CD14-positive monocyte (primary cell): ENCODE measurements around the gene CRISPLD2. TPM values are rescaled to one million over a fixed set of nuclear protein-coding genes. Genes with fewer than 3 reads are reported as not detected.

Experiments used
- DNase-seq, 3 donors: peaks; one replicate each; pipeline ENCODE4 v3.0.0-alpha.2; 2011 to 2022
- H2AFZ ChIP-seq: 2 replicates; pipeline ENCODE4 v1.6.0; 2012; ENCODE audit warnings: mild to moderate bottlenecking, low read depth, low read length, inconsistent platforms; ENCODE audit not compliant: insufficient read depth, poor library complexity, severe bottlenecking
- H3K27ac ChIP-seq, 2 donors: 1 replicate in 1 of 2; 2 replicates in 1 of 2; pipeline ENCODE4 v1.5.1; 2012 to 2013; ENCODE audit warnings: low read length in 2 of 2, control low read depth in 1 of 2, inconsistent platforms in 1 of 2, low read depth in 1 of 2, mild to moderate bottlenecking in 1 of 2
- H3K27me3 ChIP-seq, 2 donors: one replicate each; pipeline versions ENCODE4 v1.6.0 to v1.6.1; 2011 to 2013; ENCODE audit warnings: low read length in 2 of 2; ENCODE audit not compliant: control insufficient read depth in 2 of 2, insufficient read depth in 2 of 2
- H3K36me3 ChIP-seq, 2 donors: replicated peaks in 1 of 2; 1 replicate in 1 of 2; 2 replicates in 1 of 2; pipeline versions ENCODE4 v1.5.1 to v1.6.1; 2012 to 2013; ENCODE audit warnings: low read length in 2 of 2, control low read depth in 1 of 2, inconsistent platforms in 1 of 2, mild to moderate bottlenecking in 1 of 2; ENCODE audit not compliant: insufficient read depth in 2 of 2, control insufficient read depth in 1 of 2
- H3K4me1 ChIP-seq, 2 donors: 1 replicate in 1 of 2; 2 replicates in 1 of 2; pipeline versions ENCODE4 v1.5.1 to v1.6.1; 2012 to 2013; ENCODE audit warnings: low read length in 2 of 2, control low read depth in 1 of 2, inconsistent platforms in 1 of 2, mild to moderate bottlenecking in 1 of 2, moderate library complexity in 1 of 2; ENCODE audit not compliant: insufficient read depth in 2 of 2, control insufficient read depth in 1 of 2
- H3K4me2 ChIP-seq: replicated peaks from 2 replicates; pipeline ENCODE3; 2012; ENCODE audit warnings: low read length, moderate library complexity, mild to moderate bottlenecking; ENCODE audit not compliant: poor library complexity, severe bottlenecking; ENCODE audit errors: extremely low read depth
- H3K4me3 ChIP-seq, 3 experiments: fragments of 200-600 bp in 1 of 3; sonication (generic) in 1 of 3; replicated peaks in 1 of 3; 1 replicate in 2 of 3; 2 replicates in 1 of 3; pipeline ENCODE4 v1.5.1; 2011 to 2013; ENCODE audit warnings: low read length in 3 of 3, mild to moderate bottlenecking in 3 of 3, control low read depth in 2 of 3, low read depth in 2 of 3, inconsistent platforms in 1 of 3, moderate library complexity in 1 of 3
- H3K79me2 ChIP-seq: 2 replicates; pipeline ENCODE4 v1.6.0; 2012; ENCODE audit warnings: mild to moderate bottlenecking, control low read depth, inconsistent platforms, low read length, moderate library complexity; ENCODE audit not compliant: insufficient read depth
- H3K9ac ChIP-seq: 2 replicates; pipeline ENCODE4 v1.6.0; 2017; ENCODE audit warnings: low read length, mild to moderate bottlenecking; ENCODE audit not compliant: insufficient read depth, poor library complexity, severe bottlenecking
- H3K9me3 ChIP-seq, 2 donors: replicated peaks in 1 of 2; 1 replicate in 1 of 2; 2 replicates in 1 of 2; pipeline versions ENCODE4 v1.5.1 to v1.6.1; 2012 to 2013; ENCODE audit warnings: low read length in 2 of 2, control low read depth in 1 of 2; ENCODE audit not compliant: control insufficient read depth in 1 of 2, insufficient read depth in 1 of 2
- H4K20me1 ChIP-seq: 2 replicates; pipeline ENCODE4 v1.6.0; 2012; ENCODE audit warnings: mild to moderate bottlenecking, low read length, control low read depth, moderate library complexity; ENCODE audit not compliant: insufficient read depth
- H3K27ac Mint-ChIP-seq, 7 donors: one replicate each; pipeline ENCODE4 v1.8.0; 2020; ENCODE audit warnings: mild to moderate bottlenecking in 7 of 7, mixed read lengths in 7 of 7, moderate library complexity in 6 of 7, inconsistent platforms in 2 of 7
- H3K27me3 Mint-ChIP-seq, 3 donors: one replicate each; pipeline ENCODE4 v1.8.0; 2021 to 2022; ENCODE audit warnings: low read depth in 3 of 3, mild to moderate bottlenecking in 3 of 3, mixed read lengths in 3 of 3, moderate library complexity in 3 of 3, inconsistent platforms in 1 of 3
- H3K36me3 Mint-ChIP-seq, 2 donors: one replicate each; pipeline ENCODE4 v1.8.0; 2020; ENCODE audit warnings: mixed read lengths in 2 of 2, inconsistent platforms in 1 of 2, mild to moderate bottlenecking in 1 of 2
- H3K4me1 Mint-ChIP-seq: one replicate; pipeline ENCODE4 v1.8.0; 2020; ENCODE audit warnings: mild to moderate bottlenecking, mixed read lengths
- H3K4me3 Mint-ChIP-seq, 2 donors: one replicate each; pipeline ENCODE4 v1.8.0; 2020; ENCODE audit warnings: mild to moderate bottlenecking in 2 of 2, mixed read lengths in 2 of 2, moderate library complexity in 1 of 2
- H3K9me3 Mint-ChIP-seq, 7 donors: one replicate each; pipeline ENCODE4 v1.8.0; 2020 to 2022; ENCODE audit warnings: mixed read lengths in 7 of 7, mild to moderate bottlenecking in 6 of 7, moderate library complexity in 6 of 7, inconsistent platforms in 2 of 7
- CTCF ChIP-seq: fragments of 200-600 bp; IDR thresholded peaks from one replicate; pipeline ENCODE4 v1.8.0; 2022; ENCODE audit warnings: antibody characterized with exemption, mild to moderate bottlenecking
- WGBS: methylation state at CpG from one replicate; pipeline ENCODE4 v1.1.5; 2013; ENCODE audit warnings: missing lambda C conversion rate; ENCODE audit not compliant: insufficient coverage; 5-methylcytosine and 5-hydroxymethylcytosine counted together
- intact Hi-C, 2 donors: fragments of 100-400 bp; cut with micrococcal nuclease; formaldehyde crosslinking; loops; one replicate each; pipeline versions ENCODE4 v1.15.0 to v1.15.1; 2023
- polyA plus RNA-seq, 3 donors: library from polyadenylated mRNA; depleted of rRNA in 1 of 3; unstranded in 2 of 3; stranded (reverse) in 1 of 3; fragments of 300-500 nt in 2 of 3; fragments of >200 nt in 1 of 3; fragmentation: Illumina TruSeq in 2 of 3; gene quantifications; 1 replicate in 2 of 3; 2 replicates in 1 of 3; pipeline ENCODE4 v1.2.3, GENCODE V29; 2012 to 2021

Gene CRISPLD2
- polyA plus RNA-seq, 3 donors, result 40.7 to 90.4 (median 69.0) TPM

DNA sequence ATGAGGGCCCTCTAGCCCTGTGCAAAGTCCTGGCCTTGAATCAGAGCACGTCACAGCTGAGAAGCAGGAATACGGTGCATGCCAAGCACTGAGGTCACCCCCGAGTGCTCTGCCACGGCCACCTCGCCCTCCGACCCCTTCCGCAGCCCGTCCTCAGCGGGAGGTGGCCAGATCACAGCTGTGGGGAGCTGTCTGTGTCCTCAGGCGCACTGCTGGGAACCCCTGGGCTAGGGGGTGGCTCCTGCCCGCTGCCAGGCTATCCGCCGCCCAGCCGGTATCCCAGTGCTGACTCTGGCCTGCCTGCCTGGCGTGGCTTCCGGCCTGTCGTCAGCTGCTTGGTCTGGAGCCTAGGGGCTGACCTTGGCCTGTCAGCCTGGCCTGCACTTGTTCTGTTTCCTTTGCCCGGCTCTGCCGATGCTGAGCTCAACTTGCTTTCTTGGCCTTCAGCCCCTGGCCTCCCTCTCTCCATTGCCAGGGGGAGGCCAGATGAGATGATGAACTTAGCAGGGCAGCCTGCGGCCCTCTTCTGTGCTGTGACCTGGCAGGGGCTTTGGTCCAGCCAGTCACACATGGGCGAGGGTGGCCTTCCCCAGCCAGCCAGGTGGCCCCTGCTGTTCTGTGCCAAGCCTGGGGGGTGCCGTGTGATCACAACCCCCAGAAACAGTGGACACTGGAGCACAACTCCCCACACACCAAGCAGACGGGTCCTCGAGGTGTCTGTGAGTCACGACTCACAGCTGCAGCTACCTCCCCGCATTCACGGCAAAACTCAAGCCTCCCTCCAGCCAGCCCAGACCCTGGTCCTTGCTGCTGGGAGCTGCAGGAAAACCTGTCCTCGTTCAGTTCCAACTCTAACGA lies 114.2 kb downstream of the CRISPLD2 start:
- intact Hi-C loops, result no loop called here
- H3K27me3 Mint-ChIP-seq, result peaks cover 7 to 18% (median 17%) of the 10 kb centered on the region in 3 donors
- H3K4me3 Mint-ChIP-seq, result no peak overlapping the region

More for the DNA sequence above, 114.2 kb downstream of the CRISPLD2 start:
- Histone ChIP-seq H3K27me3 (no peaks in the 10 kb centered on the region), H3K4me1 (peaks cover 0 to 4% of the 10 kb centered on the region in 2 donors), H3K9me3 (no peaks in the 10 kb centered on the region), H4K20me1 (no peaks in the 10 kb centered on the region), H3K4me2 (no peak overlapping the region), H2AFZ (no peak overlapping the region), H3K27ac (no peak overlapping the region), H3K79me2 (no peaks in the 10 kb centered on the region), H3K36me3 (no peaks in the 10 kb centered on the region), H3K9ac (no peak overlapping the region), H3K4me3 (no peak overlapping the region)
- H3K4me1 Mint-ChIP-seq, result peaks cover 12% of the 10 kb centered on the region
- peaks cover 0 to 4% of the 10 kb centered on the region in 2 donors for H3K36me3 Mint-ChIP-seq
- peak overlapping the region in 1 of 7 donors; percentile 18 for H3K27ac Mint-ChIP-seq
- peaks cover 0 to 7% (median 3%) of the 10 kb centered on the region in 7 donors for H3K9me3 Mint-ChIP-seq
- no peak for TF ChIP-seq CTCF
- 94% methylated on average over 28 of the region's 29 CpGs for WGBS
- no peak for DNase-seq
